ENCODE measurements around the gene CRHBP. TPM values are rescaled to one million over a fixed set of nuclear protein-coding genes. Genes with fewer than 3 reads are reported as not detected.

The CRHBP gene
- total and polyA plus RNA-seq, 4 donors = 37.3 to 159 (median 91.8) TPM

- H3K36me3 ChIP-seq (ENCODE audit: control insufficient read depth in 4 of 4, insufficient read depth in 3 of 4, low read depth in 1 of 4, low read length in 3 of 4) = no peaks in the 10 kb centered on the region
- TF ChIP-seq YY1 (IDR thresholded peaks at IDR 0.05) = no peak
- no peak for DNase-seq (ENCODE audit: low spot score)
- no peak overlapping the region for H3K9ac ChIP-seq (ENCODE audit: low read depth in 1 of 2, low read length in 2 of 2)
- 80% methylated on average over 2 of the region's 2 CpGs for WGBS
- no peaks in the 10 kb centered on the region for H3K4me1 ChIP-seq (ENCODE audit: control insufficient read depth in 4 of 4, insufficient read depth in 4 of 4, low read length in 3 of 4)
- H3K4me3 ChIP-seq (ENCODE audit: low read depth in 1 of 3, low read length in 3 of 3) = no peak overlapping the region
- H3K27me3 ChIP-seq (ENCODE audit: control insufficient read depth in 4 of 4, insufficient read depth in 4 of 4, low read length in 3 of 4) = no peaks in the 10 kb centered on the region
- H3K9me3 ChIP-seq (ENCODE audit: control insufficient read depth in 4 of 4, low read length in 3 of 4) = no peaks in the 10 kb centered on the region
- H3K27ac ChIP-seq (ENCODE audit: low read depth in 1 of 2, low read length in 2 of 2) = no peak overlapping the region
These were observed 19.8 kb downstream of the CRHBP start for GRCh38 chr5:76972689-76973088.

GRCh38 chr5:76974785-76975184 is 21.9 kb downstream of the CRHBP start:
- no peak for DNase-seq (ENCODE audit: low spot score)
- Histone ChIP-seq H3K27me3 (ENCODE audit: control insufficient read depth in 4 of 4, insufficient read depth in 4 of 4, low read length in 3 of 4) (no peaks in the 10 kb centered on the region), H3K4me3 (ENCODE audit: low read depth in 1 of 3, low read length in 3 of 3) (no peak overlapping the region), H3K9me3 (ENCODE audit: control insufficient read depth in 4 of 4, low read length in 3 of 4) (no peaks in the 10 kb centered on the region), H3K27ac (ENCODE audit: low read depth in 1 of 2, low read length in 2 of 2) (no peak overlapping the region), H3K9ac (ENCODE audit: low read depth in 1 of 2, low read length in 2 of 2) (no peak overlapping the region), H3K36me3 (ENCODE audit: control insufficient read depth in 4 of 4, insufficient read depth in 3 of 4, low read depth in 1 of 4, low read length in 3 of 4) (no peaks in the 10 kb centered on the region), H3K4me1 (ENCODE audit: control insufficient read depth in 4 of 4, insufficient read depth in 4 of 4, low read length in 3 of 4) (no peaks in the 10 kb centered on the region)
- no peak for TF ChIP-seq EGR1 (IDR thresholded peaks at IDR 0.05; ENCODE audit: low read depth in 2 of 2)
- TF ChIP-seq ATF3 (IDR thresholded peaks at IDR 0.05) = no peak
- WGBS = 76% methylated on average over 2 of the region's 2 CpGs

GRCh38 chr5:76978869-76979268 is 26.0 kb downstream of the CRHBP start:
- no peaks in the 10 kb centered on the region for H3K9me3 ChIP-seq (ENCODE audit: control insufficient read depth in 4 of 4, low read length in 3 of 4)
- no peaks in the 10 kb centered on the region for H3K36me3 ChIP-seq (ENCODE audit: control insufficient read depth in 4 of 4, insufficient read depth in 3 of 4, low read depth in 1 of 4, low read length in 3 of 4)
- H3K27me3 ChIP-seq (ENCODE audit: control insufficient read depth in 4 of 4, insufficient read depth in 4 of 4, low read length in 3 of 4) = no peaks in the 10 kb centered on the region
- no peak for DNase-seq (ENCODE audit: low spot score)
- no peak overlapping the region for H3K4me3 ChIP-seq (ENCODE audit: low read depth in 1 of 3, low read length in 3 of 3)
- no peaks in the 10 kb centered on the region for H3K4me1 ChIP-seq (ENCODE audit: control insufficient read depth in 4 of 4, insufficient read depth in 4 of 4, low read length in 3 of 4)
- 65% methylated on average over 2 of the region's 2 CpGs for WGBS
- TF ChIP-seq CTCF (IDR thresholded peaks at IDR 0.05; ENCODE audit: low read depth, low read length, missing input control) (no peak), GABPA (IDR thresholded peaks at IDR 0.05 in 1 of 2, conservative IDR thresholded peaks at IDR 0.05 in 1 of 2) (no peak), NR2F2 (IDR thresholded peaks at IDR 0.05) (no peak), RXRA (IDR thresholded peaks at IDR 0.05) (no peak), REST (IDR thresholded peaks at IDR 0.05) (no peak), TAF1 (conservative IDR thresholded peaks at IDR 0.05) (no peak), RAD21 (IDR thresholded peaks at IDR 0.05) (no peak), JUND (IDR thresholded peaks at IDR 0.05) (no peak), FOXA1 (IDR thresholded peaks at IDR 0.05) (no peak), YY1 (IDR thresholded peaks at IDR 0.05) (no peak), ATF3 (IDR thresholded peaks at IDR 0.05) (no peak), SP1 (IDR thresholded peaks at IDR 0.05) (no peak), MAX (IDR thresholded peaks at IDR 0.05) (no peak), ZBTB33 (IDR thresholded peaks at IDR 0.05) (no peak), FOXA2 (IDR thresholded peaks at IDR 0.05) (no peak), HNF4A (conservative IDR thresholded peaks at IDR 0.05) (no peak), EGR1 (IDR thresholded peaks at IDR 0.05; ENCODE audit: low read depth in 2 of 2) (no peak), HNF4G (IDR thresholded peaks at IDR 0.05) (no peak)
- no peak overlapping the region for H3K27ac ChIP-seq (ENCODE audit: low read depth in 1 of 2, low read length in 2 of 2)
- no peak overlapping the region for H3K9ac ChIP-seq (ENCODE audit: low read depth in 1 of 2, low read length in 2 of 2)
